HepG2 (cell line): ENCODE results near the gene MCU. TPM values are rescaled to one million over a fixed set of nuclear protein-coding genes. Genes with fewer than 3 reads are reported as not detected.

Source experiments
- ATAC-seq: fragments of 200-7000 bp; cut with Tn5 transposase; 3 replicates; pipeline ENCODE4 v1.9.1; 2020; ENCODE audit warnings: mild to moderate bottlenecking, moderate library complexity
- BruUV-seq: library from RNA; stranded (reverse); fragments of 400-500 nt; replicated peaks from 2 replicates; lab custom pipeline; 2021; lab: Mats Ljungman, UMichigan
- CTCF ChIA-PET: fragments of 300-600 bp; formaldehyde crosslinking; extraction: SDS; loops from one replicate; lab custom pipeline; 2021; ENCODE audit warnings: low total read pairs, inconsistent platforms, low intra/inter-chr PET ratio; lab: Yijun Ruan, JAX
- POLR2A ChIA-PET: fragments of 350-600 bp; sonication (Branson Sonifier 250); formaldehyde crosslinking; loops from one replicate; lab custom pipeline; 2020; ENCODE audit warnings: antibody characterized with exemption, inconsistent platforms; lab: Yijun Ruan, JAX
- DNase-seq: peaks from one replicate; pipeline ENCODE4 v3.0.0-alpha.2; 2015; ENCODE audit warnings: low spot score
- FAIRE-seq: peaks from 3 replicates; lab custom pipeline; 2011; peaks lifted over from hg19 to GRCh38; lab: Jason Lieb, UNC
- H2AFZ ChIP-seq: one replicate; pipeline ENCODE4 v1.6.1; 2011; ENCODE audit warnings: low read length, inconsistent platforms
- H3K27ac ChIP-seq: fragments of 300-600 bp; 3 replicates; pipeline ENCODE4 v1.8.0; 2011; ENCODE audit warnings: mixed run types, mild to moderate bottlenecking, mixed read lengths, low read length, inconsistent platforms; ENCODE audit not compliant: insufficient read depth; ENCODE audit errors: extremely low read length
- H3K27me3 ChIP-seq, 2 experiments: fragments of 200-600 bp in 1 of 2; 2 replicates in 1 of 2; 3 replicates in 1 of 2; pipeline versions ENCODE4 v1.6.0 to v1.8.0; 2011; ENCODE audit warnings: low read length in 2 of 2, mild to moderate bottlenecking in 2 of 2, moderate library complexity in 2 of 2, inconsistent platforms in 1 of 2; ENCODE audit not compliant: insufficient read depth in 2 of 2, control insufficient read depth in 1 of 2
- H3K36me3 ChIP-seq, 2 experiments: fragments of 200-600 bp in 1 of 2; replicated peaks in 1 of 2; 2 replicates in 1 of 2; 3 replicates in 1 of 2; pipeline versions ENCODE4 v1.5.1 to v1.8.0; 2011; ENCODE audit warnings: low read length in 2 of 2, inconsistent platforms in 1 of 2; ENCODE audit not compliant: insufficient read depth in 2 of 2, control insufficient read depth in 1 of 2
- H3K4me1 ChIP-seq: 2 replicates; pipeline ENCODE4 v1.5.1; 2012; ENCODE audit warnings: low read length, inconsistent platforms; ENCODE audit not compliant: insufficient read depth
- H3K4me2 ChIP-seq: 2 replicates; pipeline ENCODE4 v1.6.0; 2011; ENCODE audit warnings: low read depth, low read length, inconsistent platforms
- H3K4me3 ChIP-seq, 3 experiments: fragments of 200-600 bp in 1 of 3; sonication (generic), shearing (Covaris generic) in 1 of 3; replicated peaks in 1 of 3; 2 replicates each; pipeline ENCODE4 v1.5.1; 2011 to 2016; ENCODE audit warnings: low read length in 3 of 3, inconsistent platforms in 2 of 3, low read depth in 2 of 3, mild to moderate bottlenecking in 2 of 3, control low read depth in 1 of 3, mixed read lengths in 1 of 3; ENCODE audit not compliant: insufficient read depth in 1 of 3
- H3K79me2 ChIP-seq: one replicate; pipeline ENCODE4 v1.6.1; 2011; ENCODE audit warnings: low read length, inconsistent platforms; ENCODE audit not compliant: insufficient read depth
- H3K9ac ChIP-seq: 2 replicates; pipeline ENCODE4 v1.6.0; 2011; ENCODE audit warnings: mild to moderate bottlenecking, low read depth, low read length, inconsistent platforms; ENCODE audit not compliant: insufficient read depth
- H3K9me3 ChIP-seq: 2 replicates; pipeline ENCODE4 v1.5.1; 2012; ENCODE audit warnings: mild to moderate bottlenecking, low read length
- H4K20me1 ChIP-seq: 2 replicates; pipeline ENCODE4 v1.6.0; 2011; ENCODE audit warnings: inconsistent platforms, mild to moderate bottlenecking, low read length, moderate library complexity; ENCODE audit not compliant: insufficient read depth
- BRCA1 ChIP-seq: sonication (generic); formaldehyde crosslinking; IDR thresholded peaks from 2 replicates; pipeline ENCODE4 v1.4.0; 2020; ENCODE audit warnings: missing genetic modification reagents
- CENPT ChIP-seq: sonication (generic); formaldehyde crosslinking; IDR thresholded peaks from 2 replicates; pipeline ENCODE4 v1.8.0; 2022; ENCODE audit warnings: low read depth, mild to moderate bottlenecking, moderate library complexity, missing genetic modification reagents
- HIVEP1 ChIP-seq: sonication (generic); formaldehyde crosslinking; IDR thresholded peaks from 2 replicates; pipeline ENCODE4 v1.4.0; 2020; ENCODE audit warnings: mild to moderate bottlenecking, missing genetic modification reagents
- KAT7 ChIP-seq: IDR thresholded peaks from 2 replicates; pipeline ENCODE4 v1.6.1; 2018; ENCODE audit warnings: borderline replicate concordance, missing compliant biosample characterization
- MIER2 ChIP-seq: IDR thresholded peaks from 2 replicates; pipeline ENCODE4 v1.6.1; 2016; ENCODE audit warnings: missing biosample characterization, missing genetic modification reagents
- MYNN ChIP-seq: sonication (generic); formaldehyde crosslinking; IDR thresholded peaks from 2 replicates; pipeline ENCODE4 v1.4.0; 2020; ENCODE audit warnings: mild to moderate bottlenecking, low read depth, missing genetic modification reagents
- ZNF33A ChIP-seq: sonication (generic); formaldehyde crosslinking; IDR thresholded peaks from 2 replicates; pipeline ENCODE4 v1.5.1; 2020; ENCODE audit warnings: missing genetic modification reagents, mild to moderate bottlenecking, moderate library complexity, borderline replicate concordance
- ZNF577 ChIP-seq: sonication (generic); formaldehyde crosslinking; IDR thresholded peaks from 2 replicates; pipeline ENCODE4 v1.4.0; 2020; ENCODE audit warnings: mild to moderate bottlenecking, low read depth, missing genetic modification reagents, borderline replicate concordance
- WGBS: methylation state at CpG from one replicate; pipeline ENCODE4 v1.1.6; 2017; ENCODE audit warnings: low lambda C conversion rate; 5-methylcytosine and 5-hydroxymethylcytosine counted together
- in situ Hi-C: cut with HindIII; loops from 2 replicates; pipeline ENCODE4 v1.10.0; 2017; ENCODE audit warnings: low pct_unique_long_range_greater_than_20kb; ENCODE audit not compliant: extremely low pct_ligation_motif_present
- intact Hi-C: fragments of 100-400 bp; cut with micrococcal nuclease; formaldehyde crosslinking; loops from one replicate; pipeline ENCODE4 v1.10.0; 2022; ENCODE audit not compliant: unreplicated experiment
- polyA plus RNA-seq, 8 experiments: library from polyadenylated mRNA; depleted of rRNA in 3 of 8; stranded (reverse) in 7 of 8; unstranded in 1 of 8; fragments of >200 nt; fragmentation: Illumina TruSeq in 4 of 8; extraction: Trizol in 4 of 8; gene quantifications; 2 replicates each; pipeline versions ENCODE4 v1.2.1 to v1.2.3, GENCODE V29; 2011 to 2016; ENCODE audit warnings: low read depth in 4 of 8, missing spikeins in 1 of 8, mixed read lengths in 1 of 8; ENCODE audit not compliant: insufficient read depth in 1 of 8
- total RNA-seq, 5 experiments: library from RNA; depleted of rRNA; stranded (reverse); fragments of >200 nt; fragmentation: Illumina TruSeq; extraction: Trizol; gene quantifications; 2 replicates each; pipeline ENCODE4 v1.2.3, GENCODE V29; 2016; ENCODE audit warnings: low read depth in 1 of 5
- TF ChIP-seq, protein P1 (sequence below): sonication (generic); IDR thresholded peaks from 2 replicates; pipeline ENCODE4 v1.6.1; 2016; ENCODE audit warnings: low read depth, borderline replicate concordance
- TF ChIP-seq, protein P2 (sequence below): sonication (generic); formaldehyde crosslinking; IDR thresholded peaks from 2 replicates; pipeline ENCODE4 v1.5.1; 2020; ENCODE audit warnings: missing genetic modification reagents, mild to moderate bottlenecking, borderline replicate concordance
- TF ChIP-seq, protein P3 (sequence below): sonication (generic); formaldehyde crosslinking; IDR thresholded peaks from 2 replicates; pipeline ENCODE4 v1.8.1; 2023; ENCODE audit warnings: mild to moderate bottlenecking, missing genetic modification reagents, borderline replicate concordance

Gene MCU
- total and polyA plus RNA-seq, 2 of the 13 experiments (the other 11 are each of a cell fraction or from before 2014, with no cell fraction given): 25.9 to 64.5 TPM

DNA sequence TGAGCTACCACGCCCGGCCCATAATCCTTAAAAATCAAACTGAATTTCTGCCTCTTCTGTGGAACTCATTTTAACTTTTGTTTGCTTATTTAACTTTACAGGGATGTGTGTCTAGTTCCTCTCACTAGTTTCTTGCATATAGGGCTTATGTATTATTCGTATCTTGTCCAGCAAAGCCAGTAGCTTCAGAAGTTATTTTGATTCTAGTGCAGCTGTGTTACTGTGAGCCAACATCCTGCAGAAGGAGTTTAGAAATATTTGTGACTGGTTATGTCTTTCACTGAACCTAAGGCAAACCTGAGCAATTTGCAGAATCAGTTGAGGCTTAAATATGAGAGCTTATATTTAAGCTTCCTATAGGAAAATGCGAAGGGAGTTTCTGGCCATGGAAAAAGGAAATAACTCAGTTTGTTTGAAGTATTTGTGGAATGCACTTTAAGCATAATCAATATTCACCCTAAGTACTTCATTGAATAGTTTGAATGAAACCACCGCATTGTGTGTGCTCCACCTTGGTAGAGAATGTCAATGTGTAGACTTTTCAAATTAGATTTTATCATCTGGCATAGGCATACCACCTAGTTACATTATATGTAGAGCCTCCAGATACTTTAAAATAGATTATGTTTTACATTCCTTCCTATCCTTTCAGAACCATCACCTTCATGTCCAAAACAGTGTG is 90.8 kb downstream of the MCU start (continued):
- TF ChIP-seq ZNF33A (no peak), MIER2 (CRISPR knock-in tag) (no peak), CENPT (no peak)

DNA sequence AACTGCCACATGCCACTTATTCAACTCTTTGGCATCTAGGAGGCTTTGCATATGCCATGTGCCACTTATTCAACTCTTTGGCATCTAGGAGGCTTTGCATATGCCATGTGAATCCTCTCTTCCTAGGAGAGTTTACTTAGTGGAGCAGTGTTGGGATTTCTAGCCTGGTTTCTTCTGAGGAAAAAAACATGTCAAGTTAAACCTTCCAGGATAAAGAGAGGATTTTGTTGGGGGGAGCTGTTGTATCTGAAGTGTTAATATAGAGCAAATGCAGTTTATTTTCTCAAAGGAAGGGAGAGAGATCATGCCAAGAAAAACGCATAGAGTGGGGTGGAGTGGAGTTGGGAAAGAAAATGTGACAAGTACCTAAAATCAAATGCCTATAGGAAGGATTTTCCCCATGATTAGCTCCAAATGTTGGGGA is 91.5 kb downstream of the MCU start:
- Histone ChIP-seq H3K27ac (no peak overlapping the region), H3K79me2 (peaks cover 4% of the 10 kb centered on the region), H2AFZ (no peak overlapping the region), H3K4me2 (no peak overlapping the region), H3K9ac (no peak overlapping the region), H3K27me3 (no peaks in the 10 kb centered on the region), H3K4me3 (no peak overlapping the region), H3K4me1 (peaks cover 9% of the 10 kb centered on the region), H4K20me1 (no peaks in the 10 kb centered on the region), H3K36me3 (no peaks in the 10 kb centered on the region), H3K9me3 (no peaks in the 10 kb centered on the region)
- TF ChIP-seq ZNF577 (CRISPR knock-in tag) (no peak), HIVEP1 (no peak)
- intact Hi-C loops: no loop called here
- in situ Hi-C loops: no loop called here
- ChIA-PET POLR2A (no interaction called here), CTCF (no interaction called here)
- FAIRE-seq (no peak), ATAC-seq (no peak), DNase-seq (no peak)
- 95% methylated on average over 1 of the region's 1 CpG for WGBS
- BruUV-seq: no TSS peak

DNA sequence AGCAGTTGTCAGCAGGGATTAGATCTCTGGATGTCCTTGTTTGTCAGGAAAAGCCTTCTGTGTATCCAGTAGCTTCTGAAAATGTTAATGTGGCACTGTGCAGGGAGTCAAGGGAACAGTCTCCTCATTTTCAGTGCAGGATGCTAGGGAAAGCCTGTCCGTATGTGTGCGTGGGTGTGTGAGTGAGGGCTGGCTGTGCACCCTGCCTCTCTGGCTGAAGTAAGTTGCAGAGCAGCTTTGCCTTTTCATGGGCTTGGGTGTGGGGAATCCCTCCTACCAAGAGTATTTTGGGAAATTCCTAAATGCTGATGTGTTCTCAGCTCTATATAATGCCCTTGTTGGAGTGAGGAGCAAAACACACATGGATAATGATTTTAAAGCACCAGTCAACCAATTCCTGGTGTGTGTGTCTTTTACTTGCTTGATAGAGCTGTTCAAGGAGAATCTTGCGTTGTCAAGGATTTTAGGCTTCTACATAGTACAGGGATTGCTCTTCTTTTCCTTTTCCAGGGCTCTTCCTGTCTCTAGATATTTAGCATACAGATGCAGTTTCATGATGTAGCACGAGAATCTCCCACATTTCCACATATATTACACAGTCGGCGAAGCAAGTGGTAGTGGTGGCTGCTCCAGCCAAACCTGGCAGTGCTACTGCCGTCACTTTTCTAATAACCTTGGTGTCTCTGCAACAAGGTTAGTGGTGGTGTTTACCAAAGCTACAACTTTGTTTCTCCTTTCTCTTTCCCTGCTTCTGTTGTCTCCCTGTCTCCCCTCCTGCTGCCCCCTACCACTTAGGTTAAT is 92.8 kb downstream of the MCU start:
- intact Hi-C loops: no loop called here
- CTCF ChIA-PET: no interaction called here
- Histone ChIP-seq H3K9ac (no peak overlapping the region), H3K36me3 (no peaks in the 10 kb centered on the region), H3K4me3 (no peak overlapping the region), H2AFZ (no peak overlapping the region), H3K4me1 (peaks cover 9% of the 10 kb centered on the region), H3K9me3 (no peaks in the 10 kb centered on the region), H4K20me1 (no peaks in the 10 kb centered on the region), H3K79me2 (peaks cover 4% of the 10 kb centered on the region), H3K27ac (no peak overlapping the region), H3K27me3 (no peaks in the 10 kb centered on the region), H3K4me2 (no peak overlapping the region)
- no peak; the same call in 2 of the 3 replicates for ATAC-seq
- FAIRE-seq: no peak
- WGBS: 98% methylated on average over 7 of the region's 7 CpGs
- no TSS peak for BruUV-seq
- DNase-seq: no peak
- in situ Hi-C loops: no loop called here
- POLR2A ChIA-PET: no interaction called here
- TF ChIP-seq BRCA1 (CRISPR knock-in tag) (no peak), MYNN (CRISPR knock-in tag) (no peak), KAT7 (no peak)
- TF ChIP-seq, protein P1, sequence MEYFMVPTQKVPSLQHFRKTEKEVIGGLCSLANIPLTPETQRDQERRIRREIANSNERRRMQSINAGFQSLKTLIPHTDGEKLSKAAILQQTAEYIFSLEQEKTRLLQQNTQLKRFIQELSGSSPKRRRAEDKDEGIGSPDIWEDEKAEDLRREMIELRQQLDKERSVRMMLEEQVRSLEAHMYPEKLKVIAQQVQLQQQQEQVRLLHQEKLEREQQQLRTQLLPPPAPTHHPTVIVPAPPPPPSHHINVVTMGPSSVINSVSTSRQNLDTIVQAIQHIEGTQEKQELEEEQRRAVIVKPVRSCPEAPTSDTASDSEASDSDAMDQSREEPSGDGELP: no peak
- TF ChIP-seq, protein P2, sequence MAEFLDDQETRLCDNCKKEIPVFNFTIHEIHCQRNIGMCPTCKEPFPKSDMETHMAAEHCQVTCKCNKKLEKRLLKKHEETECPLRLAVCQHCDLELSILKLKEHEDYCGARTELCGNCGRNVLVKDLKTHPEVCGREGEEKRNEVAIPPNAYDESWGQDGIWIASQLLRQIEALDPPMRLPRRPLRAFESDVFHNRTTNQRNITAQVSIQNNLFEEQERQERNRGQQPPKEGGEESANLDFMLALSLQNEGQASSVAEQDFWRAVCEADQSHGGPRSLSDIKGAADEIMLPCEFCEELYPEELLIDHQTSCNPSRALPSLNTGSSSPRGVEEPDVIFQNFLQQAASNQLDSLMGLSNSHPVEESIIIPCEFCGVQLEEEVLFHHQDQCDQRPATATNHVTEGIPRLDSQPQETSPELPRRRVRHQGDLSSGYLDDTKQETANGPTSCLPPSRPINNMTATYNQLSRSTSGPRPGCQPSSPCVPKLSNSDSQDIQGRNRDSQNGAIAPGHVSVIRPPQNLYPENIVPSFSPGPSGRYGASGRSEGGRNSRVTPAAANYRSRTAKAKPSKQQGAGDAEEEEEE (CRISPR knock-in tag): no peak
- TF ChIP-seq, protein P3, sequence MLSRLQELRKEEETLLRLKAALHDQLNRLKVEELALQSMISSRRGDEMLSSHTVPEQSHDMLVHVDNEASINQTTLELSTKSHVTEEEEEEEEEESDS (CRISPR knock-in tag): no peak
